ENCODE results near the gene VKORC1L1.

Gene VKORC1L1

DNA sequence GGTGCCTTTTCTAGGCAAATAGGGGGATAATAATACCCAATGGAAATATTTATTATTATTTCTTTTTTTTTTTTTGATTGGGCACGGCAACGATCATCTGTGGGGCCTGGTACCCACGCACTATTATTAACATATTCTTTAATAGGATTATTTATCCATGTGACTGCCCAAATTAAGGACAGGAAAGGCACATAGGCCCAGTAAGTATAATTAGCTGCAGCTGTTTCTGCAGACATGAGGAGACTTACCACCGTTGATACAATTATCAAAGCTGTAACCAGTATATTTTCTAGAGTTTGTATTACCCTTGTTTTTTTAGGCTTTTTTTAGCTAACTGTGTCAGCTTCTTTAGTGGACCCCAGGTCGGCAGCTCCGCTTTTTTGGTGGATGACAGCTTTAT is 134.4 kb downstream of the VKORC1L1 start:
- Histone ChIP-seq H4K20me1 (ENCODE audit: insufficient read depth, low read length) (no peaks in the 10 kb centered on the region), H3K9ac (ENCODE audit: low read length) (no peak overlapping the region), H3K79me2 (ENCODE audit: low read length) (no peaks in the 10 kb centered on the region), H3K4me3 (ENCODE audit: low read length) (no peak overlapping the region), H3K27ac (ENCODE audit: low read length) (no peak overlapping the region), H3K9me3 (ENCODE audit: insufficient read depth, low read length) (no peaks in the 10 kb centered on the region), H3K27me3 (ENCODE audit: low read depth, low read length) (no peaks in the 10 kb centered on the region), H3K4me1 (ENCODE audit: low read length) (no peaks in the 10 kb centered on the region), H2AFZ (ENCODE audit: low read depth, low read length) (no peak overlapping the region), H3K4me2 (ENCODE audit: low read length) (no peak overlapping the region), H3K36me3 (replicated peaks; ENCODE audit: low read depth, low read length) (no peaks in the 10 kb centered on the region)
- TF ChIP-seq EZH2phosphoT487 (IDR thresholded peaks at IDR 0.05; ENCODE audit: low read depth): no peak
- no peak for TF ChIP-seq CTCF (IDR thresholded peaks at IDR 0.05; ENCODE audit: low read depth, low read length)

Measured in OCI-LY3 (cell line).